Measurements from ENCODE around the gene PTGER4.

PTGER4 gene

DNA sequence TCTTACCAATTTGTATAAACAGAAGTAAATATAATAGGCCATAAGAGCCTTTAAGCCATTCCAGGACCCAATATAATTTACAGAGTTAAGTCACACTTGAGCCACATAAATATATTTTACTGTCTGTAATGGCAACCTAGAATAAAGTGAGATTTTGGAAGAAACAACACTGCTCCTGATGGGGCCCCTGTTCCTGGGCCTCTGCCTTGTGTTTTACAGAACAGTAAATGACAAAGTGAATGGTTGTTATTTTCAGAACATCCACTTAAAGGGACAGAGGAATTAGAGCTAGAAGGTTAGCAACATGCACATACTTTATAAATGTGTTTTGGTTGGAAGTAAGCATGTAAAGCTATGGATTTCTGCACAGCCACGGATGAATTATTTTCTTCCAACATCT lies 3.6 kb downstream of the PTGER4 start:
- no peaks in the 10 kb centered on the region for H3K36me3 Mint-ChIP-seq (ENCODE audit: low read depth)
- H3K27ac Mint-ChIP-seq, result peak overlapping the region in 1 of 3 experiments; percentile 18

DNA sequence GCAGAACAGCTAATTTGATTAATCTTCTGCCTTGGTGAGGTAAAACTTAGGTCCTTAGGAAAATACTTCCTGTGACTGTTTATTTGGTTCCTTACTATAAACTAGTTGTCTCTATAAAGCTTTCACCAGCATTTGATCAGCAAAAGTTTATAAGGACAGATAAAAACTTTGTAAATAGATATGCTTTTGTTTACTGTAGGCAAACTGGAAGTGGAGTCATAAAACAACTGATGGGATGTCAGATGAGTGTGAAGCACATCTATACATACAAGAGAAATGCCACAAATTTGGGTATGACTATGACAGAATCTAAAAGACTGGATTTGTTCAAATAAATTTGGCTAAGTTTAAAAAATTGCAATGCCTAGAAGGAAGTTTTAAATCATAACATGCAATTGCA lies 5.5 kb downstream of the PTGER4 start:
- peaks cover 41% of the 10 kb centered on the region for H3K27me3 Mint-ChIP-seq (ENCODE audit: low read depth)
- H3K9me3 Mint-ChIP-seq, result no peaks in the 10 kb centered on the region
- no peaks in the 10 kb centered on the region for H3K36me3 Mint-ChIP-seq (ENCODE audit: low read depth)

More for the DNA sequence above, 3.6 kb downstream of the PTGER4 start:
- Mint-ChIP-seq H3K4me1 (peaks cover 62% of the 10 kb centered on the region), H3K27me3 (ENCODE audit: low read depth) (peaks cover 55% of the 10 kb centered on the region), H3K9me3 (no peaks in the 10 kb centered on the region), H3K4me3 (peak overlapping the region; percentile 92 to 95 (median 93))
- TF ChIP-seq, protein P1, sequence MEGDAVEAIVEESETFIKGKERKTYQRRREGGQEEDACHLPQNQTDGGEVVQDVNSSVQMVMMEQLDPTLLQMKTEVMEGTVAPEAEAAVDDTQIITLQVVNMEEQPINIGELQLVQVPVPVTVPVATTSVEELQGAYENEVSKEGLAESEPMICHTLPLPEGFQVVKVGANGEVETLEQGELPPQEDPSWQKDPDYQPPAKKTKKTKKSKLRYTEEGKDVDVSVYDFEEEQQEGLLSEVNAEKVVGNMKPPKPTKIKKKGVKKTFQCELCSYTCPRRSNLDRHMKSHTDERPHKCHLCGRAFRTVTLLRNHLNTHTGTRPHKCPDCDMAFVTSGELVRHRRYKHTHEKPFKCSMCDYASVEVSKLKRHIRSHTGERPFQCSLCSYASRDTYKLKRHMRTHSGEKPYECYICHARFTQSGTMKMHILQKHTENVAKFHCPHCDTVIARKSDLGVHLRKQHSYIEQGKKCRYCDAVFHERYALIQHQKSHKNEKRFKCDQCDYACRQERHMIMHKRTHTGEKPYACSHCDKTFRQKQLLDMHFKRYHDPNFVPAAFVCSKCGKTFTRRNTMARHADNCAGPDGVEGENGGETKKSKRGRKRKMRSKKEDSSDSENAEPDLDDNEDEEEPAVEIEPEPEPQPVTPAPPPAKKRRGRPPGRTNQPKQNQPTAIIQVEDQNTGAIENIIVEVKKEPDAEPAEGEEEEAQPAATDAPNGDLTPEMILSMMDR (IDR thresholded peaks at IDR 0.05; ENCODE audit: unreplicated experiment in 3 of 3), result no peak

DNA sequence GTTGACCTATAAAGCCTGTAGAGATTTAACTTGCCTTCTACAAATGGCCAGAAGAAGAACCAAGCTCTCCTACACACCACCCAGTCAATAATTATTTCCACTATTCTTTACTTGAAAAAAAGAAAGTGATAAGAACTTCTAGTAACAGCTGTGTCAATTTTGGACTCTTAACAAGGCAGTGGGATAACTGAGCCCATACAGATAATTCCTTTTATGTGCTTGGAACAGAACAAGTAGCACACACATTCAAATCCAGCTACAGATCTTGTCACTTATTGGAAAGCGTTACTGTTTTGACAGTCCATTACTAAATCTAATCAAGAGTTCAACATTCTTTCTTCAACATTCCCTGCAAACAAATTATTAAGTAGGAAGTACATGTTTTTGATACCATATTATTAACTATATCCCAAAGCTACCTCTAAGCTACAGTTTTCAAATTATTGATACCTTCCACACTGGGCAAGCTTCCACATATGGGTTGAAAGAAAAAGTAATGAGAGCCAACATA lies 6.3 kb downstream of the PTGER4 start:
- Mint-ChIP-seq H3K27me3 (ENCODE audit: low read depth) (peaks cover 32% of the 10 kb centered on the region), H3K4me1 (peaks cover 54% of the 10 kb centered on the region), H3K36me3 (ENCODE audit: low read depth) (peaks cover 5% of the 10 kb centered on the region), H3K4me3 (peak overlapping the region in 1 of 3 experiments; percentile 6), H3K9me3 (no peaks in the 10 kb centered on the region), H3K27ac (no peak overlapping the region)
- TF ChIP-seq, protein P1 (IDR thresholded peaks at IDR 0.05; ENCODE audit: unreplicated experiment in 3 of 3), result no peak

More for the DNA sequence above, 5.5 kb downstream of the PTGER4 start:
- TF ChIP-seq, protein P1 (IDR thresholded peaks at IDR 0.05; ENCODE audit: unreplicated experiment in 3 of 3), result no peak
- no peak overlapping the region for H3K27ac Mint-ChIP-seq
- peaks cover 62% of the 10 kb centered on the region for H3K4me1 Mint-ChIP-seq
- peak overlapping the region in 1 of 3 experiments; percentile 5 for H3K4me3 Mint-ChIP-seq

DNA sequence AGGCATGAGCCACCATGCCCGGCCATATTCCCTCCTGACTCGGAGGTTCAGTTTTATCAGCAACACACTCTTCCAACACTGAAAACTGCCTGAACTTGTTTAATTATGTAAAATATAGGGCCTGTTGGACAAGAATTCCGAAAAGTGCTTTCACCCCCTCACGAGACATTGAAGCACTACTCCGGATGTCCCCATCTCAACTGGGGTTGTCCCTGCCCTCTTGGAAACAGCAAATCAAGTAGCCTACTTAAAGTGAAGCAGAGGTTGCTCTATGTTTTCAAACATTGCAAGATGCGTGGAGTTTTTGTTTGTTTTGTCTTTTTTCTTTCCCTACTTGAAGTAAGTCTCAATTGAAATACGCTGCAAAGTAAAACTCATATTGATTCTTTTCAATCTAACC lies 7.6 kb downstream of the PTGER4 start:
- peaks cover 12% of the 10 kb centered on the region for H3K36me3 Mint-ChIP-seq (ENCODE audit: low read depth)
- peak overlapping the region in 1 of 3 experiments; percentile 33 for H3K4me3 Mint-ChIP-seq

DNA sequence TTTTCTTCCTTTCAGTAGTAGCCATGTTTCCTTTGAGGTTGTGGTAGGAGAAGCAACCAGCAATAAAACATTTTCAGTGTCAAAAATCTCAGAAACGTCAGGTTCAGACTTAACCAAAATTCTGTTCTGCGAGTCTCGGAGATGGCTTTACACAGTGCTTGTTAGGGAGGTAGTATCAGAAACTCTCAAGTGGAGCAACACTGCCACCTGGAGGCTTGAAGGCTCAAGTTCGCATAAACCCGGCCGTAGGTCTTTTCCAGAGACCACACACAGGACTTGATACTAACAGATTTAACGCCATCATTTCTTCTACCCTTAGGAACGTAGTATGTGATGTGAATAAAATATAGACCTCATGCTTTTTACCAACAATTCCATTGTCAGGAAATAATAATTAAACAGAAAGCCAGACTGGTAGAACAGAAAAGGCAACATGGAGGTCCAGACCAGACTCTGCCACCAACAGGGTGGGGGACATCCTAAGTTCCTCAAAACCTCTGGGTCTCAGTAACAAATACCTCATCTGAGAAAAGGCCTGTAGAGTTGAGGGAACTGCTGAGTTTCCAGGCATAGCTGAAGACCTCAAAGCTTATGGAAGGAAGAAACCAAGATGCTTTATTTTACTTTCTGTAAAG lies 8.5 kb downstream of the PTGER4 start:
- TF ChIP-seq, protein P1 (IDR thresholded peaks at IDR 0.05; ENCODE audit: unreplicated experiment in 3 of 3), result peak; percentile 83 to 95 (median 92)

More for the DNA sequence above, 7.6 kb downstream of the PTGER4 start:
- H3K27ac Mint-ChIP-seq, result peak overlapping the region in 1 of 3 experiments; percentile 68
- H3K4me1 Mint-ChIP-seq, result peaks cover 42% of the 10 kb centered on the region
- peaks cover 19% of the 10 kb centered on the region for H3K27me3 Mint-ChIP-seq (ENCODE audit: low read depth)
- TF ChIP-seq, protein P1 (IDR thresholded peaks at IDR 0.05; ENCODE audit: unreplicated experiment in 3 of 3), result no peak
- H3K9me3 Mint-ChIP-seq, result no peaks in the 10 kb centered on the region

More for the DNA sequence above, 8.5 kb downstream of the PTGER4 start:
- peaks cover 35% of the 10 kb centered on the region for H3K4me1 Mint-ChIP-seq
- peak overlapping the region in 1 of 3 experiments; percentile 68 for H3K27ac Mint-ChIP-seq
- H3K9me3 Mint-ChIP-seq, result no peaks in the 10 kb centered on the region
- H3K4me3 Mint-ChIP-seq, result peak overlapping the region; percentile 14 to 22 (median 17)
- peaks cover 15% of the 10 kb centered on the region for H3K36me3 Mint-ChIP-seq (ENCODE audit: low read depth)
- H3K27me3 Mint-ChIP-seq (ENCODE audit: low read depth), result peaks cover 10% of the 10 kb centered on the region
